ENCODE measurements around the gene CNTN5. TPM values are rescaled to one million over a fixed set of nuclear protein-coding genes. Genes with fewer than 3 reads are reported as not detected.

The CNTN5 gene
- total RNA-seq, 2 donors from 2014 or later, result 1.4 to 3.3 TPM

DNA sequence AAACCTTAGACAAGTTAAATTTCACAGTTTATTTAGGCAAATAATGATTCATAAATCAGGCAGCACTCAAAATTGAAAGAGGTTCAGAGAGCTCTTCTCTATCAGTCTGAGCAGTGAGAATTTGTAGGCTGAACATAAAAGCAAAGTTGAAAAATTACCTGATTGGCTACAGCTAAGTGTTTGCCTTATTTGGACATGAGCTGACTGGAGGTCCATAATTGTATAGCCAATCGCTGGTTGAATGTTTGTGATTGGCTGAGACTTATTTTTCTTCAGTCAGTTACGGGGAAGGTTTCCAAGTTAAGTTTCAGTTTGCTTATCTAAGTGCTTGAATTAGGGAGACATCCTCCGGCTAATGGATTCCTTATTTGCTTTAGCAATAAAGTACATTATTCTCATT lies 527.5 kb downstream of the CNTN5 start:
- no peak overlapping the region for H3K4me3 Mint-ChIP-seq
- Histone ChIP-seq H3K9me3 (ENCODE audit: control insufficient read depth, low read length) (no peaks in the 10 kb centered on the region), H3K9ac (ENCODE audit: extremely low read depth, low read length, poor library complexity, severe bottlenecking) (no peak overlapping the region), H3K4me3 (ENCODE audit: low read length) (no peak overlapping the region), H3K36me3 (ENCODE audit: control insufficient read depth, insufficient read depth, low read length) (no peaks in the 10 kb centered on the region), H3K27ac (ENCODE audit: low read depth, low read length) (no peak overlapping the region), H3K27me3 (ENCODE audit: control insufficient read depth, insufficient read depth, low read length, poor library complexity, severe bottlenecking) (no peaks in the 10 kb centered on the region), H3K4me1 (ENCODE audit: control insufficient read depth, insufficient read depth, low read length) (no peaks in the 10 kb centered on the region)
- H3K27ac Mint-ChIP-seq, result no peak overlapping the region
- no peaks in the 10 kb centered on the region for H3K9me3 Mint-ChIP-seq
- H3K4me1 Mint-ChIP-seq, result no peaks in the 10 kb centered on the region
- no peaks in the 10 kb centered on the region for H3K36me3 Mint-ChIP-seq (ENCODE audit: low read depth)
- TF ChIP-seq CTCF (conservative IDR thresholded peaks at IDR 0.05), result no peak
- no peak for DNase-seq
- WGBS, 2 experiments (ENCODE audit: insufficient coverage in 1 of 2, insufficient read length in 1 of 2), result 99 to 100% methylated on average over 2 to 3 of the region's 3 CpGs
- H3K27me3 Mint-ChIP-seq (ENCODE audit: insufficient read depth), result no peaks in the 10 kb centered on the region

DNA sequence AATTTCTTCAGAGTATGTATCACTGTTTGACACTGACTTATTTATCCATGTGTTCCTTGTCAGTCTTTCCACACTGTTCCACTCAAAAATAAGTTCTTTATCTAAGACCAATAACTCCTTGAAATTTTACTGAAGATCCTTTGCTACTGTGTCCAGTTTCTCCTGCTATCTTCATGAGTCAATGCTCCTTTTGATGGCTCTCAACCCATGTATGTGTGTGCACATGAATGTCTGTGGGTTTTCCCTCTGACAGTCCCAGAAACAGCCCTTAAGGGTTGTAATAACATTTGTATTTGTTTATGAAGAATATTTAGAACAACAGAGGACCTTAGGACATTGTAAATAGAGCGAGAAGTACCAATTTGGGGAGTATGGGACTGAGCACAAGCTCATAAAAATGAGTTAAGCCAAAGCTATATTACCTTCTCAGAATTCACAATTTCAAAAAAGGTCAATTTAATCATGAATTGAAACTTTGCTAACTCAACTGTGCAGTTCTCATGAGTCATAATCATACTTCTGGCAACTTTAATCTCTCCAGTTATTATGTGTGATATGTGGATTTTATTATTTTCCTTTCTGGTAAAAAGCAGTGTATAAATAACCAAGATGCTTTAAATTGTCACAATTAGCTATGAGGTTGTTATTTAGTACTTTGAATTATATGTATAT lies 533.6 kb downstream of the CNTN5 start:
- no peaks in the 10 kb centered on the region for H3K36me3 ChIP-seq (ENCODE audit: control insufficient read depth, insufficient read depth, low read length)
- H3K4me3 ChIP-seq (ENCODE audit: low read length), result no peak overlapping the region
- H3K27ac ChIP-seq (ENCODE audit: low read depth, low read length), result no peak overlapping the region
- H3K36me3 Mint-ChIP-seq (ENCODE audit: low read depth), result no peaks in the 10 kb centered on the region
- WGBS, 2 experiments (ENCODE audit: insufficient coverage in 1 of 2, insufficient read length in 1 of 2), result 93% methylated on average over 1 of the region's 1 CpG; no CpG with 5 or more reads in 1 of the 2 experiments
- no peaks in the 10 kb centered on the region for H3K4me1 ChIP-seq (ENCODE audit: control insufficient read depth, insufficient read depth, low read length)
- H3K4me3 Mint-ChIP-seq, result no peak overlapping the region
- H3K9ac ChIP-seq (ENCODE audit: extremely low read depth, low read length, poor library complexity, severe bottlenecking), result no peak overlapping the region
- H3K27me3 ChIP-seq (ENCODE audit: control insufficient read depth, insufficient read depth, low read length, poor library complexity, severe bottlenecking), result no peaks in the 10 kb centered on the region
- TF ChIP-seq CTCF (conservative IDR thresholded peaks at IDR 0.05), result no peak
- H3K27me3 Mint-ChIP-seq (ENCODE audit: insufficient read depth), result no peaks in the 10 kb centered on the region
- no peak for DNase-seq
- no peak overlapping the region for H3K27ac Mint-ChIP-seq
- H3K4me1 Mint-ChIP-seq, result no peaks in the 10 kb centered on the region
- H3K9me3 ChIP-seq (ENCODE audit: control insufficient read depth, low read length), result no peaks in the 10 kb centered on the region
- no peaks in the 10 kb centered on the region for H3K9me3 Mint-ChIP-seq

- Histone ChIP-seq H3K36me3 (ENCODE audit: control insufficient read depth, insufficient read depth, low read length) (no peaks in the 10 kb centered on the region), H3K4me1 (ENCODE audit: control insufficient read depth, insufficient read depth, low read length) (no peaks in the 10 kb centered on the region), H3K27me3 (ENCODE audit: control insufficient read depth, insufficient read depth, low read length, poor library complexity, severe bottlenecking) (no peaks in the 10 kb centered on the region), H3K27ac (ENCODE audit: low read depth, low read length) (no peak overlapping the region), H3K9ac (ENCODE audit: extremely low read depth, low read length, poor library complexity, severe bottlenecking) (no peak overlapping the region), H3K4me3 (ENCODE audit: low read length) (no peak overlapping the region), H3K9me3 (ENCODE audit: control insufficient read depth, low read length) (no peaks in the 10 kb centered on the region)
- no peak overlapping the region for H3K27ac Mint-ChIP-seq
- H3K9me3 Mint-ChIP-seq, result no peaks in the 10 kb centered on the region
- DNase-seq, result no peak
- no peak overlapping the region for H3K4me3 Mint-ChIP-seq
- TF ChIP-seq CTCF (conservative IDR thresholded peaks at IDR 0.05), result no peak
- no peaks in the 10 kb centered on the region for H3K27me3 Mint-ChIP-seq (ENCODE audit: insufficient read depth)
- no peaks in the 10 kb centered on the region for H3K4me1 Mint-ChIP-seq
- H3K36me3 Mint-ChIP-seq (ENCODE audit: low read depth), result no peaks in the 10 kb centered on the region
- 100% methylated on average over 1 of the region's 2 CpGs; no CpG with 5 or more reads in 1 of the 2 experiments for WGBS, 2 experiments (ENCODE audit: insufficient coverage in 1 of 2, insufficient read length in 1 of 2)
These were observed 534.7 kb downstream of the CNTN5 start for GRCh38 chr11:99555486-99555885.
